CD4-positive, alpha-beta T cell treated with Interleukin-4 for 1 hour (primary cell): ENCODE results near the gene NUAK1.

Experiments
- DNase-seq, 2 donors: peaks; one replicate each; pipeline ENCODE4 v3.0.0-alpha.2; 2020 to 2022

The NUAK1 gene

GRCh38 chr12:106051853-106052531, 86.8 kb downstream of the NUAK1 start:
- DNase-seq = no peak

GRCh38 chr12:106049546-106049945, 89.2 kb downstream of the NUAK1 start:
- no peak for DNase-seq

- DNase-seq = no peak
Measured at GRCh38 chr12:106049105-106049504, 89.6 kb downstream of the NUAK1 start.

- no peak for DNase-seq
Measured at GRCh38 chr12:106048676-106049075, 90.1 kb downstream of the NUAK1 start.

GRCh38 chr12:106048016-106048415, 90.7 kb downstream of the NUAK1 start:
- DNase-seq = no peak

- DNase-seq = no peak
Measured at GRCh38 chr12:106046947-106047346, 91.8 kb downstream of the NUAK1 start.

GRCh38 chr12:106046301-106046846, 92.4 kb downstream of the NUAK1 start:
- DNase-seq = no peak

GRCh38 chr12:106045251-106045674, 93.5 kb downstream of the NUAK1 start:
- no peak for DNase-seq

- DNase-seq = no peak
Measured at GRCh38 chr12:106044773-106045172, 94.0 kb downstream of the NUAK1 start.

GRCh38 chr12:106042037-106042436, 96.7 kb downstream of the NUAK1 start:
- DNase-seq = no peak

- no peak for DNase-seq
Measured at GRCh38 chr12:106040521-106040920, 98.2 kb downstream of the NUAK1 start.

GRCh38 chr12:106039646-106040404, 98.9 kb downstream of the NUAK1 start:
- DNase-seq = no peak

GRCh38 chr12:106039242-106039641, 99.5 kb downstream of the NUAK1 start:
- no peak for DNase-seq

- DNase-seq = no peak
Measured at GRCh38 chr12:106037524-106038298, 101.0 kb downstream of the NUAK1 start.

GRCh38 chr12:106035421-106035820, 103.3 kb downstream of the NUAK1 start:
- no peak for DNase-seq

GRCh38 chr12:106034316-106034715, 104.4 kb downstream of the NUAK1 start:
- no peak for DNase-seq

- no peak for DNase-seq
Measured at GRCh38 chr12:106033161-106033675, 105.5 kb downstream of the NUAK1 start.

GRCh38 chr12:106032623-106032925, 106.2 kb downstream of the NUAK1 start:
- DNase-seq = no peak

- DNase-seq = no peak
Measured at GRCh38 chr12:106031761-106032622, 106.8 kb downstream of the NUAK1 start.

- no peak for DNase-seq
Measured at GRCh38 chr12:106030210-106031071, 108.3 kb downstream of the NUAK1 start.

GRCh38 chr12:106029532-106029931, 109.2 kb downstream of the NUAK1 start:
- no peak for DNase-seq
